ENCODE results near the gene RNF217. TPM values are rescaled to one million over a fixed set of nuclear protein-coding genes. Genes with fewer than 3 reads are reported as not detected.

The RNF217 gene
- total and polyA plus RNA-seq, 2 of the 8 experiments (the other 6 are each of a cell fraction or from before 2014, with no cell fraction given), result 2.0 to 8.9 TPM

GRCh38 chr6:125013938-125014660 is 51.9 kb downstream of the RNF217 start:
- no peaks in the 10 kb centered on the region for H4K20me1 ChIP-seq (replicated peaks in 1 of 2; ENCODE audit: control insufficient read depth in 1 of 2, insufficient read depth in 2 of 2, low read length in 2 of 2)
- H3K36me3 ChIP-seq (ENCODE audit: control insufficient read depth in 2 of 4, insufficient read depth in 4 of 4, low read length in 3 of 4), result no peaks in the 10 kb centered on the region
- CTCF ChIA-PET (ENCODE audit: partially characterized antibody), result interaction anchor here (0.6 kb wide), 2 partner anchors 58 to 1220 kb away, joined by 3 to 4 read pairs; no protein-coding TSS in a partner anchor
- H2BK12ac ChIP-seq (ENCODE audit: low read depth, low read length), result no peak overlapping the region
- no peak overlapping the region for H3K4ac ChIP-seq (replicated peaks; ENCODE audit: insufficient read length, low read depth, low read length)
- TF ChIP-seq CHD2 (IDR thresholded peaks at IDR 0.05; ENCODE audit: low read length) (no peak), CHD1 (IDR thresholded peaks at IDR 0.05; ENCODE audit: low read depth, low read length) (no peak), CEBPB (IDR thresholded peaks at IDR 0.05; ENCODE audit: low read depth, low read length) (peak; percentile 64; the same call in 1 of the 2 replicates)
- no peak overlapping the region for H3K4me3 ChIP-seq (ENCODE audit: extremely low read depth in 1 of 4, insufficient read depth in 2 of 4, low read depth in 3 of 4, low read length in 4 of 4)
- WGBS, 2 experiments (ENCODE audit: extremely low coverage in 1 of 2, insufficient coverage in 1 of 2, insufficient read length in 1 of 2, insufficient replicate concordance in 2 of 2, low coverage in 1 of 2, low lambda C conversion rate in 2 of 2, missing lambda C conversion rate in 1 of 2), result 91% methylated on average over 2 of the region's 2 CpGs; no CpG with 5 or more reads in 1 of the 2 experiments
- H3K14ac ChIP-seq (ENCODE audit: insufficient read length), result no peak overlapping the region
- no peak overlapping the region for H4K91ac ChIP-seq (replicated peaks; ENCODE audit: insufficient read length, low read length)
- no peak overlapping the region for H2BK5ac ChIP-seq (ENCODE audit: low read depth, low read length)
- no peaks in the 10 kb centered on the region for H3K79me1 ChIP-seq (ENCODE audit: low read depth, low read length)
- peaks cover 0 to 7% (median 5%) of the 10 kb centered on the region in 4 experiments; a peak in 4 of 7 replicates for H3K4me1 ChIP-seq (replicated peaks in 1 of 4; ENCODE audit: control insufficient read depth in 3 of 4, insufficient read depth in 4 of 4, low read length in 3 of 4)
- no peak overlapping the region for H3K18ac ChIP-seq (ENCODE audit: extremely low read depth, low read length)
- POLR2A ChIA-PET (ENCODE audit: partially characterized antibody), result interaction anchor here (0.6 kb wide), 1 partner anchor 288 kb away, joined by 5 read pairs; no protein-coding TSS in a partner anchor
- no peak overlapping the region for H2BK15ac ChIP-seq (ENCODE audit: low read length)
- no peaks in the 10 kb centered on the region for H3K27me3 ChIP-seq (replicated peaks in 1 of 4; ENCODE audit: control insufficient read depth in 3 of 4, extremely low read depth in 1 of 4, insufficient read depth in 3 of 4, low read length in 3 of 4)
- FAIRE-seq (no peak), DNase-seq (ENCODE audit: low read depth in 1 of 2, low spot score in 2 of 2) (no peak)
- H3K9me3 ChIP-seq (ENCODE audit: insufficient read depth in 2 of 2, low read depth in 1 of 2, low read length in 1 of 2), result no peaks in the 10 kb centered on the region
- H2BK20ac ChIP-seq (ENCODE audit: low read length), result no peak overlapping the region
- no peak overlapping the region for H4K8ac ChIP-seq (ENCODE audit: extremely low read depth, insufficient read depth, low read length)
- H2AK5ac ChIP-seq (ENCODE audit: low read depth, low read length), result no peak overlapping the region
- H3K9ac ChIP-seq (replicated peaks in 1 of 4; ENCODE audit: extremely low read depth in 1 of 4, low read depth in 3 of 4, low read length in 3 of 4), result no peak overlapping the region
- H3K79me2 ChIP-seq (ENCODE audit: control insufficient read depth in 1 of 2, insufficient read depth in 2 of 2, low read length in 2 of 2), result no peaks in the 10 kb centered on the region
- H2AFZ ChIP-seq (ENCODE audit: low read length), result no peak overlapping the region
- no peak overlapping the region for H3K56ac ChIP-seq (replicated peaks; ENCODE audit: insufficient read length, low read depth, low read length)
- H4K5ac ChIP-seq (ENCODE audit: insufficient read length, low read depth, low read length), result no peak overlapping the region
- no peak overlapping the region for H3K23ac ChIP-seq (ENCODE audit: insufficient read length)
- H2BK120ac ChIP-seq (replicated peaks; ENCODE audit: low read depth, low read length), result no peak overlapping the region
- H3K27ac ChIP-seq (ENCODE audit: low read depth, low read length), result no peak overlapping the region
- H3K4me2 ChIP-seq (ENCODE audit: insufficient read depth in 1 of 2, low read depth in 2 of 2, low read length in 2 of 2), result no peak overlapping the region
- H3K23me2 ChIP-seq (ENCODE audit: low read depth, low read length), result no peaks in the 10 kb centered on the region; the same call in 1 of the 2 replicates

Measured in H1 (cell line).